HepG2 (cell line): ENCODE data around the gene RREB1. TPM values are rescaled to one million over a fixed set of nuclear protein-coding genes. Genes with fewer than 3 reads are reported as not detected.

Experiments used
- CAMTA2 ChIP-seq: sonication (generic); formaldehyde crosslinking; IDR thresholded peaks from 2 replicates; pipeline ENCODE4 v1.4.0; 2020; ENCODE audit warnings: mild to moderate bottlenecking, missing genetic modification reagents, borderline replicate concordance
- CHD4 ChIP-seq: fragments of 200-600 bp; sonication (generic); IDR thresholded peaks from 2 replicates; pipeline ENCODE4 v1.7.0; 2017; ENCODE audit warnings: mild to moderate bottlenecking, low read length, borderline replicate concordance
- DMAP1 ChIP-seq: IDR thresholded peaks from 2 replicates; pipeline ENCODE4 v1.6.1; 2016
- FOXP1 ChIP-seq, 2 experiments: fragments of 450-650 bp in 1 of 2; IDR thresholded peaks; 2 replicates each; pipeline ENCODE4 v1.6.1; 2017 to 2018; ENCODE audit warnings: antibody characterized with exemption in 1 of 2
- HDAC1 ChIP-seq: sonication (generic); formaldehyde crosslinking; IDR thresholded peaks from 2 replicates; pipeline ENCODE4 v1.5.1; 2020; ENCODE audit warnings: mild to moderate bottlenecking, missing genetic modification reagents
- HOXA9 ChIP-seq: sonication (generic); formaldehyde crosslinking; IDR thresholded peaks from 2 replicates; pipeline ENCODE4 v1.8.1; 2022; ENCODE audit warnings: missing genetic modification reagents, mild to moderate bottlenecking, moderate library complexity, borderline replicate concordance
- JDP2 ChIP-seq: sonication (generic); formaldehyde crosslinking; IDR thresholded peaks from 2 replicates; pipeline ENCODE4 v1.8.1; 2022; ENCODE audit warnings: missing genetic modification reagents, borderline replicate concordance
- MAFG ChIP-seq: sonication (generic); formaldehyde crosslinking; IDR thresholded peaks from 2 replicates; pipeline ENCODE4 v1.5.1; 2020; ENCODE audit warnings: mild to moderate bottlenecking, missing genetic modification reagents
- RCOR2 ChIP-seq: IDR thresholded peaks from 2 replicates; pipeline ENCODE4 v1.6.1; 2016; ENCODE audit warnings: missing biosample characterization, missing genetic modification reagents
- SETDB1 ChIP-seq: sonication (generic); formaldehyde crosslinking; IDR thresholded peaks from 2 replicates; pipeline ENCODE4 v1.5.1; 2020; ENCODE audit warnings: missing genetic modification reagents, mild to moderate bottlenecking, borderline replicate concordance
- ZBTB3 ChIP-seq: sonication (generic); formaldehyde crosslinking; IDR thresholded peaks from 2 replicates; pipeline ENCODE4 v1.4.0; 2020; ENCODE audit warnings: low read depth, mild to moderate bottlenecking, moderate library complexity, missing genetic modification reagents, borderline replicate concordance
- ZNF460 ChIP-seq: sonication (generic); formaldehyde crosslinking; IDR thresholded peaks from 2 replicates; pipeline ENCODE4 v1.5.1; 2020; ENCODE audit warnings: missing genetic modification reagents, mild to moderate bottlenecking, borderline replicate concordance
- ZNF670 ChIP-seq: sonication (generic); formaldehyde crosslinking; IDR thresholded peaks from 2 replicates; pipeline ENCODE4 v1.8.0; 2022; ENCODE audit warnings: mild to moderate bottlenecking, missing genetic modification reagents, borderline replicate concordance
- ZSCAN30 ChIP-seq: sonication (generic); formaldehyde crosslinking; IDR thresholded peaks from 2 replicates; pipeline ENCODE4 v1.5.0; 2020; ENCODE audit warnings: mild to moderate bottlenecking, missing genetic modification reagents
- ZSCAN31 ChIP-seq: sonication (generic); formaldehyde crosslinking; IDR thresholded peaks from 2 replicates; pipeline ENCODE4 v1.5.0; 2020; ENCODE audit warnings: low read depth, mild to moderate bottlenecking, missing genetic modification reagents
- polyA plus RNA-seq, 8 experiments: library from polyadenylated mRNA; depleted of rRNA in 3 of 8; stranded (reverse) in 7 of 8; unstranded in 1 of 8; fragments of >200 nt; fragmentation: Illumina TruSeq in 4 of 8; extraction: Trizol in 4 of 8; gene quantifications; 2 replicates each; pipeline versions ENCODE4 v1.2.1 to v1.2.3, GENCODE V29; 2011 to 2016; ENCODE audit warnings: low read depth in 4 of 8, missing spikeins in 1 of 8, mixed read lengths in 1 of 8; ENCODE audit not compliant: insufficient read depth in 1 of 8
- total RNA-seq, 5 experiments: library from RNA; depleted of rRNA; stranded (reverse); fragments of >200 nt; fragmentation: Illumina TruSeq; extraction: Trizol; gene quantifications; 2 replicates each; pipeline ENCODE4 v1.2.3, GENCODE V29; 2016; ENCODE audit warnings: low read depth in 1 of 5
- TF ChIP-seq, protein P1 (sequence below): sonication (generic); formaldehyde crosslinking; IDR thresholded peaks from 2 replicates; pipeline ENCODE4 v1.5.1; 2020; ENCODE audit warnings: mild to moderate bottlenecking, moderate library complexity, missing genetic modification reagents
- TF ChIP-seq, protein P2 (sequence below): sonication (generic); formaldehyde crosslinking; IDR thresholded peaks from 2 replicates; pipeline ENCODE4 v1.5.0; 2020; ENCODE audit warnings: missing genetic modification reagents
- TF ChIP-seq, protein P3 (sequence below): sonication (generic); formaldehyde crosslinking; IDR thresholded peaks from 2 replicates; pipeline ENCODE4 v1.5.0; 2020; ENCODE audit warnings: mild to moderate bottlenecking, missing genetic modification reagents, moderate library complexity
- TF ChIP-seq, protein P4 (sequence below): sonication (generic); formaldehyde crosslinking; IDR thresholded peaks from 2 replicates; pipeline ENCODE4 v1.8.0; 2022; ENCODE audit warnings: mild to moderate bottlenecking, missing genetic modification reagents
- TF ChIP-seq, protein P5 (sequence below): sonication (generic); formaldehyde crosslinking; IDR thresholded peaks from 2 replicates; pipeline ENCODE4 v1.5.0; 2020; ENCODE audit warnings: missing genetic modification reagents
- TF ChIP-seq, protein P6 (sequence below): fragments of 450-650 bp; IDR thresholded peaks from 2 replicates; pipeline ENCODE4 v1.6.1; 2017

RREB1 gene
- total and polyA plus RNA-seq, 2 of the 13 experiments (the other 11 are each of a cell fraction or from before 2014, with no cell fraction given) = 6.1 to 23.2 TPM

DNA sequence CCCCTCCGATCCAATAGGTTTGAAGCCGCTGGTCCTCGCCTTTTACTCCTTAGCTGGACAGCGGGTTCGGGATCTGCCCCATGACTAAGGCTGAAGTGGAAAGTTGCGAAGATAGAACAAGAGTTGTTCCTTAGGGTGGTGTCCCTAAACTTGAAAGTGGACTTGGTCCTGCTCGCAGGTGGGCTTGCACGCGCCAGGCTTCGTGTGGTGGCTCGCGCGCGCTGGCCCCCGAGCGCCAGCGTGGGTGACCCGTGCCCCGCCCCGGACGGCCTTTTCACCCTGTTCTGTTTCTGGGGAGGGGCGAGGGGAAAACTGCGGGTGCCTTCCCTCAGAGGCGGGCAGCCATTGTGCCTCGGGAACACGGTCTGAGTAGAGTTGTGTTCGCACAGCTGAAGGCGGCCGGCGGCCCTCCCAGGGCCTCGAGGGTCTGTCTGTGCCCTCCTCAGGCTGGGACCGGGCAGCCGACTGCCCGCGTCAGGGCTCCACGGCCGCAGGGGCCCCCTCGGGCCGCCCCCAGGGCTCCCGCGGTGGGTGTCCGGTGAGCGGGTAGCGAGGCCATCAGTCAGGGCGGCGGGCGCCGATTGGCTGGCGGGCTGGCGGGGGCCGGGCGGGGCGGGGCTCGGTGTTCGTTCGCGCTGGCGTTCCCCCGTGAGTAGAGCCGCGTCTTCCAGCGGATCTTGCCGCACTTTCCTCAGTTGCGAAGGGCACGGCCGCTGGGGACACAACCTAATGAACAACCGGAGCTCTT lies 33.0 kb downstream of the RREB1 start (continued):
- no peak; the same call in 1 of the 2 replicates for TF ChIP-seq ZNF670 (CRISPR knock-in tag)
- TF ChIP-seq, protein P1, sequence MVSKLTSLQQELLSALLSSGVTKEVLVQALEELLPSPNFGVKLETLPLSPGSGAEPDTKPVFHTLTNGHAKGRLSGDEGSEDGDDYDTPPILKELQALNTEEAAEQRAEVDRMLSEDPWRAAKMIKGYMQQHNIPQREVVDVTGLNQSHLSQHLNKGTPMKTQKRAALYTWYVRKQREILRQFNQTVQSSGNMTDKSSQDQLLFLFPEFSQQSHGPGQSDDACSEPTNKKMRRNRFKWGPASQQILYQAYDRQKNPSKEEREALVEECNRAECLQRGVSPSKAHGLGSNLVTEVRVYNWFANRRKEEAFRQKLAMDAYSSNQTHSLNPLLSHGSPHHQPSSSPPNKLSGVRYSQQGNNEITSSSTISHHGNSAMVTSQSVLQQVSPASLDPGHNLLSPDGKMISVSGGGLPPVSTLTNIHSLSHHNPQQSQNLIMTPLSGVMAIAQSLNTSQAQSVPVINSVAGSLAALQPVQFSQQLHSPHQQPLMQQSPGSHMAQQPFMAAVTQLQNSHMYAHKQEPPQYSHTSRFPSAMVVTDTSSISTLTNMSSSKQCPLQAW (CRISPR knock-in tag) = peak; percentile 81; the same call in 1 of the 2 replicates
- no peak; the same call in 1 of the 2 replicates for TF ChIP-seq ZSCAN31 (CRISPR knock-in tag)
- TF ChIP-seq ZSCAN30 (CRISPR knock-in tag) = no peak
- peak; percentile 74; the same call in 1 of the 2 replicates for TF ChIP-seq DMAP1 (CRISPR knock-in tag)
- TF ChIP-seq, protein P2, sequence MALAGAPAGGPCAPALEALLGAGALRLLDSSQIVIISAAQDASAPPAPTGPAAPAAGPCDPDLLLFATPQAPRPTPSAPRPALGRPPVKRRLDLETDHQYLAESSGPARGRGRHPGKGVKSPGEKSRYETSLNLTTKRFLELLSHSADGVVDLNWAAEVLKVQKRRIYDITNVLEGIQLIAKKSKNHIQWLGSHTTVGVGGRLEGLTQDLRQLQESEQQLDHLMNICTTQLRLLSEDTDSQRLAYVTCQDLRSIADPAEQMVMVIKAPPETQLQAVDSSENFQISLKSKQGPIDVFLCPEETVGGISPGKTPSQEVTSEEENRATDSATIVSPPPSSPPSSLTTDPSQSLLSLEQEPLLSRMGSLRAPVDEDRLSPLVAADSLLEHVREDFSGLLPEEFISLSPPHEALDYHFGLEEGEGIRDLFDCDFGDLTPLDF (CRISPR knock-in tag) = peak; percentile 82
- TF ChIP-seq, protein P3, sequence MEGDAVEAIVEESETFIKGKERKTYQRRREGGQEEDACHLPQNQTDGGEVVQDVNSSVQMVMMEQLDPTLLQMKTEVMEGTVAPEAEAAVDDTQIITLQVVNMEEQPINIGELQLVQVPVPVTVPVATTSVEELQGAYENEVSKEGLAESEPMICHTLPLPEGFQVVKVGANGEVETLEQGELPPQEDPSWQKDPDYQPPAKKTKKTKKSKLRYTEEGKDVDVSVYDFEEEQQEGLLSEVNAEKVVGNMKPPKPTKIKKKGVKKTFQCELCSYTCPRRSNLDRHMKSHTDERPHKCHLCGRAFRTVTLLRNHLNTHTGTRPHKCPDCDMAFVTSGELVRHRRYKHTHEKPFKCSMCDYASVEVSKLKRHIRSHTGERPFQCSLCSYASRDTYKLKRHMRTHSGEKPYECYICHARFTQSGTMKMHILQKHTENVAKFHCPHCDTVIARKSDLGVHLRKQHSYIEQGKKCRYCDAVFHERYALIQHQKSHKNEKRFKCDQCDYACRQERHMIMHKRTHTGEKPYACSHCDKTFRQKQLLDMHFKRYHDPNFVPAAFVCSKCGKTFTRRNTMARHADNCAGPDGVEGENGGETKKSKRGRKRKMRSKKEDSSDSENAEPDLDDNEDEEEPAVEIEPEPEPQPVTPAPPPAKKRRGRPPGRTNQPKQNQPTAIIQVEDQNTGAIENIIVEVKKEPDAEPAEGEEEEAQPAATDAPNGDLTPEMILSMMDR (CRISPR knock-in tag) = 0 out of 2 replicates have a peak, but pooled peaks have one; percentile 19
- no peak for TF ChIP-seq FOXP1 (IDR thresholded peaks at IDR 0.05)
- TF ChIP-seq FOXP1 (CRISPR knock-in tag; IDR thresholded peaks at IDR 0.05) = peak; percentile 18; the same call in 1 of the 2 replicates
- TF ChIP-seq, protein P4, sequence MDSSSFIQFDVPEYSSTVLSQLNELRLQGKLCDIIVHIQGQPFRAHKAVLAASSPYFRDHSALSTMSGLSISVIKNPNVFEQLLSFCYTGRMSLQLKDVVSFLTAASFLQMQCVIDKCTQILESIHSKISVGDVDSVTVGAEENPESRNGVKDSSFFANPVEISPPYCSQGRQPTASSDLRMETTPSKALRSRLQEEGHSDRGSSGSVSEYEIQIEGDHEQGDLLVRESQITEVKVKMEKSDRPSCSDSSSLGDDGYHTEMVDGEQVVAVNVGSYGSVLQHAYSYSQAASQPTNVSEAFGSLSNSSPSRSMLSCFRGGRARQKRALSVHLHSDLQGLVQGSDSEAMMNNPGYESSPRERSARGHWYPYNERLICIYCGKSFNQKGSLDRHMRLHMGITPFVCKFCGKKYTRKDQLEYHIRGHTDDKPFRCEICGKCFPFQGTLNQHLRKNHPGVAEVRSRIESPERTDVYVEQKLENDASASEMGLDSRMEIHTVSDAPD (CRISPR knock-in tag) = peak; percentile 68; the same call in 1 of the 2 replicates
- TF ChIP-seq, protein P5, sequence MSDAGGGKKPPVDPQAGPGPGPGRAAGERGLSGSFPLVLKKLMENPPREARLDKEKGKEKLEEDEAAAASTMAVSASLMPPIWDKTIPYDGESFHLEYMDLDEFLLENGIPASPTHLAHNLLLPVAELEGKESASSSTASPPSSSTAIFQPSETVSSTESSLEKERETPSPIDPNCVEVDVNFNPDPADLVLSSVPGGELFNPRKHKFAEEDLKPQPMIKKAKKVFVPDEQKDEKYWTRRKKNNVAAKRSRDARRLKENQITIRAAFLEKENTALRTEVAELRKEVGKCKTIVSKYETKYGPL (CRISPR knock-in tag) = peak; percentile 36; the same call in 1 of the 2 replicates
- no peak for TF ChIP-seq CHD4
- peak; percentile 97 for TF ChIP-seq CAMTA2 (CRISPR knock-in tag)
- TF ChIP-seq, protein P6, sequence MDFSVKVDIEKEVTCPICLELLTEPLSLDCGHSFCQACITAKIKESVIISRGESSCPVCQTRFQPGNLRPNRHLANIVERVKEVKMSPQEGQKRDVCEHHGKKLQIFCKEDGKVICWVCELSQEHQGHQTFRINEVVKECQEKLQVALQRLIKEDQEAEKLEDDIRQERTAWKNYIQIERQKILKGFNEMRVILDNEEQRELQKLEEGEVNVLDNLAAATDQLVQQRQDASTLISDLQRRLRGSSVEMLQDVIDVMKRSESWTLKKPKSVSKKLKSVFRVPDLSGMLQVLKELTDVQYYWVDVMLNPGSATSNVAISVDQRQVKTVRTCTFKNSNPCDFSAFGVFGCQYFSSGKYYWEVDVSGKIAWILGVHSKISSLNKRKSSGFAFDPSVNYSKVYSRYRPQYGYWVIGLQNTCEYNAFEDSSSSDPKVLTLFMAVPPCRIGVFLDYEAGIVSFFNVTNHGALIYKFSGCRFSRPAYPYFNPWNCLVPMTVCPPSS = no peak
- no peak for TF ChIP-seq MAFG
- no peak for TF ChIP-seq JDP2 (CRISPR knock-in tag)
- TF ChIP-seq RCOR2 = peak; percentile 45; the same call in 1 of the 2 replicates
- peak; percentile 72 for TF ChIP-seq HDAC1 (CRISPR knock-in tag)
- no peak for TF ChIP-seq ZBTB3 (CRISPR knock-in tag)
- TF ChIP-seq SETDB1 (CRISPR knock-in tag) = no peak
- TF ChIP-seq HOXA9 (CRISPR knock-in tag) = no peak
- no peak for TF ChIP-seq ZNF460 (CRISPR knock-in tag)
